ENCODE measurements around the gene APOBEC3B. TPM values are rescaled to one million over a fixed set of nuclear protein-coding genes. Genes with fewer than 3 reads are reported as not detected.
"Not testable (repeated sequence)": the region's sequence is repeated elsewhere in the genome, so short reads cannot be mapped to it uniquely, and the experiment has no call there.

The APOBEC3B gene
- total RNA-seq, 1 experiment from 2014 or later, result 22.6 TPM

DNA sequence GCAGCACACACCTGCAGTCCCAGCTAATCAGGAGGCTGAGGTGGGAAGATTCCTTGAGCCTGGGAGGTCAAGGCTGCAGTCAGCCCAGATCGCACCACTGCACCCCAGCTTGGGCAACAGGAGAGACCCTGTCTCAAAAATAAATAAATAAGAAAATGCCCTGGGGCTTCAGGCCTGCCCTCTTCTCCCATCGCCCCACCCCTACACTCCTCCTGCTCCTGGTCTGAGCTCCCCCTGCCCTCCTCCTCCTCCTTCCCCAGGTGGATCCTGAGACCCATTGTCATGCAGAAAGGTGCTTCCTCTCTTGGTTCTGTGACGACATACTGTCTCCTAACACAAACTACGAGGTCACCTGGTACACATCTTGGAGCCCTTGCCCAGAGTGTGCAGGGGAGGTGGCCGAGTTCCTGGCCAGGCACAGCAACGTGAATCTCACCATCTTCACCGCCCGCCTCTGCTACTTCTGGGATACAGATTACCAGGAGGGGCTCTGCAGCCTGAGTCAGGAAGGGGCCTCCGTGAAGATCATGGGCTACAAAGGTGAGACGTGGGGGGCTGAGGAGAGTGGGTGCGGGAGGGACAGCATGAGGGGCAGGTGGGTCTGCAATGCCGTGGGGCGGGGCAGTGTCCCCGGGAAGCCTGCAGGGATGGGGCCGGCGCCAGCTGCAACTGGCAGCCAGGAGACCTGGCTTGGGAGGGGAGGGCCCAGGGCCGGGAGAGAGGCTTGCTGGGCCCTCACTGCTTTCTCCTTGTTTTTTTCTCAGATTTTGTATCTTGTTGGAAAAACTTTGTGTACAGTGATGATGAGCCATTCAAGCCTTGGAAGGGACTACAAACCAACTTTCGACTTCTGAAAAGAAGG is 49.5 kb downstream of the APOBEC3B start:
- not testable (repeated sequence) for DNase-seq (ENCODE audit: low read depth)

GRCh38 chr22:39037071-39037470 is 54.9 kb downstream of the APOBEC3B start:
- DNase-seq (ENCODE audit: low read depth), result not testable (repeated sequence)

GRCh38 chr22:39039306-39040126 is 57.4 kb downstream of the APOBEC3B start:
- DNase-seq (ENCODE audit: low read depth), result no peak

GRCh38 chr22:39040155-39040537 is 58.0 kb downstream of the APOBEC3B start:
- not testable (repeated sequence) for DNase-seq (ENCODE audit: low read depth)

- peak; percentile 70 for DNase-seq (ENCODE audit: low read depth)
Observed at GRCh38 chr22:39040538-39041296, 58.6 kb downstream of the APOBEC3B start, which contains the start of gene APOBEC3F. TSS of gene APOBEC3F (plus strand) at chr22:39040864. CDS start at chr22:39040961, 97 bp downstream.

DNA sequence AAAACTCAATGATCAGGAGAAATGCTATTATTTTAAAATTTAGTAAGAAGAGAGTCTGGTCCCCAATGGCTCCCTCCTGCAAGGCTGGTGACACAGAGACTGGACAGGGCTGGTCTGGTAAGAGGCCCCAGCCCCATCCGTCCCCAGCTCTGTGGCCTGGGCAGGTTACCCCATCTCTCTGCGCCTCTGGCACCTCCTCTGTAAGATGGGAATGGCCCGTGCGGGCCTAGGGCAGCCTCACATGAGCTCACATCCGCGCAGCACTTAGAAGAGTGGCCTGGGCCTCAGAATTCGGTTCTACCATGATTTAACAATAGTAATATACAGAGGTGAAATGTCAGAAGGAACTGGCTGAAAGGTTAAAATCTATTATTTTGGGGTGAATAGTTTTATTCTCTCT is 59.8 kb downstream of the APOBEC3B start:
- no peak for DNase-seq (ENCODE audit: low read depth)

Other genes with a start within 250 kb of the APOBEC3B start
- 33.0 and 67.3 TPM in 2 replicates for gene SUN2, start 226.3 kb upstream of the APOBEC3B start, total RNA-seq (2014; rRNA removed; shearing (Covaris generic))
- 6.9 and 13.2 TPM in 2 replicates for gene DNAL4, start 188.2 kb upstream of the APOBEC3B start, total RNA-seq (2014; rRNA removed; shearing (Covaris generic))
- 0.76 and 1.9 TPM in 2 replicates for gene NPTXR, start 138.3 kb upstream of the APOBEC3B start, total RNA-seq (2014; rRNA removed; shearing (Covaris generic))
- gene CBX6, start 110.1 kb upstream of the APOBEC3B start, total RNA-seq (2014; rRNA removed; shearing (Covaris generic)), result 12.2 and 18.4 TPM in 2 replicates
- not detected in 2 replicates for gene APOBEC3A, start 24.7 kb upstream of the APOBEC3B start, total RNA-seq (2014; rRNA removed; shearing (Covaris generic))
- gene APOBEC3C, start 31.9 kb downstream of the APOBEC3B start, total RNA-seq (2014; rRNA removed; shearing (Covaris generic)), result 10.0 and 13.8 TPM in 2 replicates
- gene APOBEC3D, start 38.8 kb downstream of the APOBEC3B start, total RNA-seq (2014; rRNA removed; shearing (Covaris generic)), result 1.1 and 1.6 TPM in 2 replicates
- 4.8 and 6.1 TPM in 2 replicates for gene APOBEC3F, start 58.5 kb downstream of the APOBEC3B start, total RNA-seq (2014; rRNA removed; shearing (Covaris generic))
- gene APOBEC3G, start 94.9 kb downstream of the APOBEC3B start, total RNA-seq (2014; rRNA removed; shearing (Covaris generic)), result 23.4 and 30.1 TPM in 2 replicates
- gene APOBEC3H, start 114.9 kb downstream of the APOBEC3B start, total RNA-seq (2014; rRNA removed; shearing (Covaris generic)), result 1.7 TPM in 1 of 2 replicates, not detected in the other
- 0.76 and 3.0 TPM in 2 replicates for gene CBX7, start 170.3 kb downstream of the APOBEC3B start, total RNA-seq (2014; rRNA removed; shearing (Covaris generic))

Data from M059J (cell line).